Epithelial cell of esophagus (primary cell): ENCODE measurements around the gene FEZ2.
A peak's percentile ranks its signal among the peaks of the same experiment; 100 is the strongest.

Source experiments
- DNase-seq: peaks from one replicate; pipeline ENCODE4 v3.0.0; 2010; ENCODE audit warnings: low read depth
- H3K4me3 ChIP-seq: 2 replicates; pipeline ENCODE4 v1.5.1; 2011; ENCODE audit warnings: mild to moderate bottlenecking, low read length, control low read depth
- TF ChIP-seq, protein P1 (sequence below): IDR thresholded peaks from 2 replicates; pipeline ENCODE4 v1.5.1; 2011; ENCODE audit warnings: low read depth, mild to moderate bottlenecking, low read length, control low read depth, inconsistent platforms; ENCODE audit not compliant: insufficient read depth; ENCODE audit errors: missing control alignments

FEZ2 gene

DNA sequence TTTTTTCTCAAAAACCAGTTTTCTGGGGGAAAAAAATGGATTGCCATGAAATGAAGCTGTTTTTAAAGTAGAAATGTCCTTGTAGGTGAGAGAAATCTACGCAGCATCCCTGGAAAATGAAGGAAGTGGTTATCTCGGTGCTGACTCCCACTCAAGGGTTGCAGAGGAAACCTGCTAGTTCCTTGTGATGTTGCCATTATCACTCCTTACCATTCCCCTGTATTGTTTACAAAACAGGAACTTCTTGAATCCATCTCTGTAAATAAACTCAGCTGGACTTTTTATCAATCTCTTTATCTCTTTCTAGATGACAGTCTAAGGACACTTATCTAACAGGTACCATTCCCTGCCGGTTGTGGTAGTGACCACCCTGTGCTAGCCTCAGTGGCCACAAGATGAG, 61.2 kb downstream of the FEZ2 start:
- no peak for DNase-seq
- no peak overlapping the region for H3K4me3 ChIP-seq
- TF ChIP-seq, protein P1, sequence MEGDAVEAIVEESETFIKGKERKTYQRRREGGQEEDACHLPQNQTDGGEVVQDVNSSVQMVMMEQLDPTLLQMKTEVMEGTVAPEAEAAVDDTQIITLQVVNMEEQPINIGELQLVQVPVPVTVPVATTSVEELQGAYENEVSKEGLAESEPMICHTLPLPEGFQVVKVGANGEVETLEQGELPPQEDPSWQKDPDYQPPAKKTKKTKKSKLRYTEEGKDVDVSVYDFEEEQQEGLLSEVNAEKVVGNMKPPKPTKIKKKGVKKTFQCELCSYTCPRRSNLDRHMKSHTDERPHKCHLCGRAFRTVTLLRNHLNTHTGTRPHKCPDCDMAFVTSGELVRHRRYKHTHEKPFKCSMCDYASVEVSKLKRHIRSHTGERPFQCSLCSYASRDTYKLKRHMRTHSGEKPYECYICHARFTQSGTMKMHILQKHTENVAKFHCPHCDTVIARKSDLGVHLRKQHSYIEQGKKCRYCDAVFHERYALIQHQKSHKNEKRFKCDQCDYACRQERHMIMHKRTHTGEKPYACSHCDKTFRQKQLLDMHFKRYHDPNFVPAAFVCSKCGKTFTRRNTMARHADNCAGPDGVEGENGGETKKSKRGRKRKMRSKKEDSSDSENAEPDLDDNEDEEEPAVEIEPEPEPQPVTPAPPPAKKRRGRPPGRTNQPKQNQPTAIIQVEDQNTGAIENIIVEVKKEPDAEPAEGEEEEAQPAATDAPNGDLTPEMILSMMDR, result no peak

DNA sequence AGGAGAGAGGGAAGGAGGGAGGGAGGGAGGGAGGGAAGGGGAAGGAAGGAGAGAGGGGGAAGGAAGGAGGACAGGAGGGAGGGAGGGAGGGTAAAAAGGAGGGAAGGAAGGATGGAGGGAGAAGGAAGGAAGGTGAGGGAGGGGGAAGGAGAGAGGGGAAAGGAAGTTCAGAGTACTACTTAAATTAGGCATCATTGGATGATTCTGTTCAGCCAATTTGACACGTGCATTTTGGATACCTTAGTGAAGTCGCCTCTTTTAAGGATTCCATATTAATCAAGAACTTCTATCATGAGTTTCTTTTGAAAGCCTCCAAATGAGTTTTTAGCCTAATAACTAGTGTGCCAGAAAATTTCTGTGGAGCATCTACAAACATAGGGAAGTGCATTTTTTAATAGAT, 62.9 kb downstream of the FEZ2 start:
- no peak overlapping the region for H3K4me3 ChIP-seq
- TF ChIP-seq, protein P1, result no peak
- no peak for DNase-seq

DNA sequence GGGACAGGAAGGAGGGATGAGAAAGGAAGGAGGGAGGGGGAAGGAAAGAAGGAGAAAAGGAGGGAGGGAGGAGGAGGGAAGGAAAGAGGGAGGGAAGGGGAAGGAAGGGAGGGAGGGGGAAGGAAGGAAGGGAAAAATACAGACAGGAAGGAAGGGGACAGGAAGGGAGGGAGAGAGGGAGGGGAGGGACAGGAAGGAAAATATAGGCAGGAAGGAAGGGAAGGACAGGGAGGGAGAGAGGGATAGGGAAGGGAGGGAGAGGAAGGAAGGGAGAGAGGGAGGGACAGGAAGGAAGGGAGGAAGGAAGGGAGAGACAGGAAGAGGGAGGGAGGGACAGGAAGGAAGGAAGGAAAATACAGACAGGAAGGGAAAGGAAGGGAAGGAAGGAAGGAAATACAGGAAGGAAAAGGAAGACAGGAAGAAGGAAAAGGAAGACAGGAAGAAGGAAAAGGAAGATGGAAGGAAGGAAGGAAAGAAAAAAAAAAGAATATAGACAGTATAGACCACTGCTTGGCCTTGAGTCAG, 63.6 kb downstream of the FEZ2 start:
- TF ChIP-seq, protein P1, result no peak
- H3K4me3 ChIP-seq, result no peak overlapping the region
- no peak for DNase-seq

DNA sequence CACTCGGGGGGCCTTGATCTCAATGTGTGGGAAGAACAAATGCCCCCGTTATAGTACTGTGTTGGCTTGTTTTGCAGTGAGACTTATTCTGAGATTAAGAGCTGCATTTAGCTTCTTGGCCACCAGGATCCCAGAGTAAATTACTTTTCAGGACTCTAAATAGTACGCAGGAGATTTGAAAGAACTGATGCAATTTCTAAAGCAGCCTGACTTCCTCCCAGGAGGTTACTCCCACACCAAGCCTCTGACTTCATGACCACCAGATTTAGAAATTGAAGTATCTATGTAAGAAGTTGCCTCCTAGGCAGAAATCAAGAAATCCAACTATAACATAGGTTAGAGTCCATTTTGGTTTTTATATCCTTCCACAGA, 67.0 kb downstream of the FEZ2 start:
- no peak for DNase-seq
- H3K4me3 ChIP-seq, result no peak overlapping the region
- TF ChIP-seq, protein P1, result no peak

DNA sequence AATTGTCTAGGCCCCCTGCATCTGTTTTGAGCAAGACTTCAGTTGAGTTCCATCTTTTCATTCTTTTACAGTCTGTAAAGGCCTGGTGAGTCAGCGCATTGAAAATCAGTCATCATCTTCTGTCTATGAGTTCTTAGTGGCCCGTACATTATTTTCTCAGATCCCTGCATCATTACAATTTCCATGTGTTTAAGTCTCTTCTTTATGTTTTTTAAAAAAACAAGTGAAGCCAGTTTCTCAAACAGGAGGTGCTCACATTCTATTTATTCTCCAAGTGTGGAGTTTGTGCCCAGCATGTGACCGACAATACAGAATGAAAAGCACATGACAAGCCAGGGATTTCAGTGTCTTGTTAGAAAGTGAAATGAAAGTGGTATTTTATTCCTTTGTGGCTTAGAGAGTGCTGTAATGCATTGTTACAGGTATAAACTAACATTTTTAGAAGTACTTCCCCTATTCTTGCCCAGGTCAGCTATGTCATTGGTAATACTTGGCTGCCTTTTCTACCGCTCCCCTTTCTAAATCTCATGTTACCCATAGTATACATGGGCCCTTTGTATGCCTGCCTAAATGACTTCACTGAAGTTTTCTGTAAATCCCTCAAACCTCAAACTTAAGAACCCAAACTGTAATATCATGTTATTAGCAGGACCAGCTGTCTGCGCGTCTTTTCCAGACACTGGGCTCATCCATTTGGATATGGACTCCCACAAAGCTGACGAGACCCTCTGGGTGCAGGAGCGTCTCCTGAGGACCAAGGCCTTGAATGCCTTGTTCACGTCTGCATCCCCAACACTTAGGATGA, 67.6 kb downstream of the FEZ2 start:
- TF ChIP-seq, protein P1, result no peak
- no peak overlapping the region for H3K4me3 ChIP-seq
- DNase-seq, result peak; percentile 35

DNA sequence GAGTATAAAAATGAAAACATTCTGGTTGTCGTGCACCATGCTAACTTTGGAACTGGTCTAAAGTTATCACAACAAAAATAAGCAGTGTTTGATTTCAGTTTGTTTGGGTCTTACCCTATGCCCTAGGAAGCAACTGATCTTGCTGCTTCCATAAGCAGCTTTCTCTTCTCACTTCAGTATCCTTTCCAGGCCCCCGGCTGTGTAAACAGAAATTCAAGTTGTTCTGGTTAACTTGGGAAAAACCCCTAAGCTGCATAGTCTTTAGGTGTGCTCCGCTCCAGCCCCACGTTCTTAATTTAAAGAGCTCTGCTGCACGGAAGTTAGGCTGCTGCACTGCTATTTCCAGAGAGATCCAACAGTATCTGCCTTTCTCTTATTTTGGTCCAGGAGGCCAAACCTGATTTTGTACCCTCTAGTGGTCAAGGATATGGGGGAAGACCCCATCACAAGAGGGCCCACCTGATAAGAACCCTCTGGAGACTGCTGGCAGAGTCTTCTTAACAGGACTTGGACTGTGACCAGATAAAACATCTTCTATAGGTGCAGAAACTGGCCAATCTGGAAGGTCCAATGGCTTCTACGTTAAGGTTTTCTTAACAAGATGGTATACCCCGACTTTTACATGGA, 69.1 kb downstream of the FEZ2 start:
- no peak overlapping the region for H3K4me3 ChIP-seq
- TF ChIP-seq, protein P1, result no peak
- DNase-seq, result no peak

DNA sequence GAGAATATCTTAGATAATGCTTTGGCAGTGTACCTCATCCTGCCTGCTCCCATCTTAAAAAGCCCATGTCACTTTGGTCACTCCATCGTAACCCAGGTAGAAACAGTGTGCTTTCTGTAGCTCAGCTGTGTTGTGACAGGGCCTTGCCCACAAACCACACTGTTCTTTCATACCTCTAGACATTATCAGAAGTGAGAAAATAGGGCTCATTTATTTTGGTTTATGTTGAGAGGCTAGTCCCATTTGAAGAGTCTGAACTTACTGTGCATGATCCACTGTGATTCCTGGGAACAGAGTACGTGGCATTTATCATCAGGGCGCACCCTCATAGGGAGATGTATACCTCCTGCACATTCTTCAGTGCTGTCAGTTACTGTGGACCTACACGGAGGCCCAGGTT, 69.7 kb downstream of the FEZ2 start:
- DNase-seq, result no peak
- TF ChIP-seq, protein P1, result no peak
- no peak overlapping the region for H3K4me3 ChIP-seq
